Vagina (tissue), 2 donors: ENCODE data around the gene NPS. TPM values are rescaled to one million over a fixed set of nuclear protein-coding genes. Genes with fewer than 3 reads are reported as not detected.

ENCODE experiments used
- DNase-seq, 2 donors: peaks; one replicate each; pipeline ENCODE4 v3.0.0-alpha.2; 2017; ENCODE audit errors: extremely low spot score in 2 of 2
- H3K27ac ChIP-seq: fragments of 200-600 bp; sonication (generic); one replicate; pipeline ENCODE4 v1.5.1; 2019
- H3K27me3 ChIP-seq: fragments of 200-600 bp; sonication (generic); one replicate; pipeline ENCODE4 v1.5.1; 2019
- H3K36me3 ChIP-seq, 2 donors: fragments of 200-600 bp; sonication (generic); one replicate each; pipeline ENCODE4 v1.5.1; 2017 to 2019
- H3K4me1 ChIP-seq: fragments of 200-600 bp; sonication (generic); one replicate; pipeline ENCODE4 v1.5.1; 2019
- H3K4me3 ChIP-seq, 2 donors: fragments of 200-600 bp; sonication (generic); 1 replicate in 1 of 2; 2 replicates in 1 of 2; pipeline ENCODE4 v1.5.1; 2016 to 2019
- H3K9me3 ChIP-seq: fragments of 200-600 bp; sonication (generic); one replicate; pipeline ENCODE4 v1.5.1; 2019
- CTCF ChIP-seq, 3 experiments: fragments of 450-650 bp in 2 of 3; fragments of 200-600 bp in 1 of 3; sonication (generic) in 1 of 3; IDR thresholded peaks; one replicate each; pipeline ENCODE4 v1.5.1; 2017 to 2019; ENCODE audit warnings: antibody characterized with exemption in 3 of 3, mild to moderate bottlenecking in 2 of 3, moderate library complexity in 2 of 3
- POLR2A ChIP-seq, 2 donors: fragments of 450-650 bp; IDR thresholded peaks; one replicate each; pipeline ENCODE4 v1.6.1; 2017; ENCODE audit warnings: antibody characterized with exemption in 2 of 2, mild to moderate bottlenecking in 2 of 2, moderate library complexity in 2 of 2
- POLR2AphosphoS5 ChIP-seq, 2 donors: sonication (generic); formaldehyde crosslinking; IDR thresholded peaks; one replicate each; pipeline ENCODE4 v1.9.0; 2017; ENCODE audit warnings: antibody characterized with exemption in 2 of 2, mild to moderate bottlenecking in 2 of 2, low read depth in 1 of 2; ENCODE audit not compliant: insufficient read depth in 1 of 2
- intact Hi-C: fragments of 100-400 bp; cut with DNase I; formaldehyde crosslinking; loops from one replicate; pipeline ENCODE4 v1.15.1; 2023
- total RNA-seq: library from RNA; depleted of rRNA; stranded (reverse); fragments of >200 nt; gene quantifications from one replicate; pipeline ENCODE4 v1.2.3, GENCODE V29; 2016

Gene NPS
- total RNA-seq, 1 donor from 2014 or later, result not detected

DNA sequence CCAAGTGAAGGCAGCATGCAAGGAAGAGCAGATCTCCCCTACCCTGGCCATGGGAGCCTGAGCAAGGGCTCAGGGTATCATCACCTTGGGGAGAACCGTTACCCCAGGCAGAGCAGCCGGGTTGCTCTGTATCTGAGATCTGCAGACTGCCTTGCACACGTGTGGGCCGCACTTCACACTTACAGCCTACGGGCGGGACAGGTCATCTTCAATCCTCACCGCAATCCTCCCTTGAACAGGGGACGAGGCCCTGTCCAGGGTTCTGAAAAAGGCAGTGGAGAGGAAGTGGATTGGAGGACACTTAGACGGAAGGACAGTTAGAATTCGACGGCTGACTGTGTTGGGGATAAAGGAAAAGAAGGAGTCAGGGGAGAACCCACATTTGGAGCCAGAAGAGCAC is 51.4 kb downstream of the NPS start:
- no peaks in the 10 kb centered on the region for H3K4me1 ChIP-seq
- H3K36me3 ChIP-seq, result no peaks in the 10 kb centered on the region
- DNase-seq, result no peak
- no peaks in the 10 kb centered on the region for H3K27me3 ChIP-seq
- no peak overlapping the region for H3K27ac ChIP-seq
- H3K4me3 ChIP-seq, result no peak overlapping the region
- H3K9me3 ChIP-seq, result no peaks in the 10 kb centered on the region
- TF ChIP-seq POLR2AphosphoS5 (IDR thresholded peaks at IDR 0.05; ENCODE audit: insufficient read depth in 1 of 2, low read depth in 1 of 2) (no peak), CTCF (IDR thresholded peaks at IDR 0.05) (no peak), POLR2A (IDR thresholded peaks at IDR 0.05) (no peak)
- intact Hi-C loops, result no loop called here

Other genes starting within 250 kb of the NPS start
- gene FOXI2, start 187.9 kb downstream of the NPS start, total RNA-seq, result 0.25 TPM